K562 (cell line): ENCODE measurements around the gene GHDC.

Experiments
- ATF1 ChIP-seq, 2 experiments: fragments of 450-650 bp in 1 of 2; IDR thresholded peaks; 2 replicates each; pipeline ENCODE4 v1.6.1; 2016; ENCODE audit warnings: missing compliant biosample characterization in 1 of 2, missing genetic modification characterization in 1 of 2
- ELF1 ChIP-seq: fragments of 200-800 bp; sonication (Bioruptor generic); IDR thresholded peaks from 2 replicates; pipeline ENCODE4 v1.6.1; 2016; ENCODE audit warnings: missing genetic modification characterization, missing compliant biosample characterization
- EZH2 ChIP-seq: IDR thresholded peaks from 2 replicates; pipeline ENCODE4 v1.6.1; 2012; ENCODE audit warnings: low read depth, mild to moderate bottlenecking, inconsistent platforms, low read length, borderline replicate concordance
- FOXK2 ChIP-seq, 2 experiments: fragments of 450-650 bp; IDR thresholded peaks in 1 of 2; conservative IDR thresholded peaks in 1 of 2; 2 replicates each; pipeline ENCODE4 v1.6.1; 2016; ENCODE audit warnings: low read depth in 2 of 2, mild to moderate bottlenecking in 1 of 2
- GABPA ChIP-seq: fragments of 200-800 bp; sonication (Bioruptor generic); conservative IDR thresholded peaks from 2 replicates; pipeline ENCODE4 v1.6.1; 2016; ENCODE audit warnings: low read depth, missing genetic modification characterization, missing compliant biosample characterization
- POLR2A ChIP-seq: fragments of 450-650 bp; conservative IDR thresholded peaks from 2 replicates; pipeline ENCODE4 v1.6.1; 2016
- RERE ChIP-seq: sonication (generic); formaldehyde crosslinking; IDR thresholded peaks from 2 replicates; pipeline ENCODE4 v1.8.0; 2023; ENCODE audit warnings: missing genetic modification reagents, mild to moderate bottlenecking, borderline replicate concordance
- ZNF354B ChIP-seq: fragments of 250-450 bp; sonication (Bioruptor Pico); IDR thresholded peaks from 2 replicates; pipeline ENCODE4 v1.4.0; 2020
- ZNF584 ChIP-seq: fragments of 200-800 bp; sonication (Bioruptor generic); IDR thresholded peaks from 2 replicates; pipeline ENCODE4 v1.6.1; 2016; ENCODE audit warnings: low read depth, mild to moderate bottlenecking, missing genetic modification characterization, missing compliant biosample characterization

- TF ChIP-seq ZNF354B (no peak), ZNF584 (no peak), POLR2A (no peak), ATF1 (CRISPR knock-in tag; IDR thresholded peaks at IDR 0.05) (no peak), ATF1 (tag; IDR thresholded peaks at IDR 0.05) (no peak), ELF1 (tag) (no peak), EZH2 (no peak), GABPA (tag) (no peak), FOXK2 (conservative IDR thresholded peaks at IDR 0.05 in 1 of 2, IDR thresholded peaks at IDR 0.05 in 1 of 2; ENCODE audit: low read depth in 2 of 2) (no peak), RERE (CRISPR knock-in tag) (no peak)
These were observed 1.8 kb downstream of the GHDC start for GRCh38 chr17:42192189-42193126.
